Omental fat pad (tissue), 4 donors: Measurements from ENCODE around the gene TBC1D24. TPM values are rescaled to one million over a fixed set of nuclear protein-coding genes. Genes with fewer than 3 reads are reported as not detected.

ENCODE experiments used
- ATAC-seq: fragments of 150-250 bp; one replicate; pipeline ENCODE4 v1.9.1; 2016; ENCODE audit warnings: mild to moderate bottlenecking, moderate library complexity; ENCODE audit not compliant: low FRiP score
- DNase-seq: peaks from one replicate; pipeline ENCODE4 v3.0.0-alpha.2; 2019; ENCODE audit warnings: low spot score
- CTCF ChIP-seq, 3 donors: fragments of 450-650 bp; IDR thresholded peaks; one replicate each; pipeline ENCODE4 v1.5.1; 2016 to 2017; ENCODE audit warnings: antibody characterized with exemption in 3 of 3, mild to moderate bottlenecking in 3 of 3, moderate library complexity in 2 of 3
- total RNA-seq, 4 donors: library from RNA; depleted of rRNA; stranded (reverse); fragments of >200 nt; gene quantifications; one replicate each; pipeline ENCODE4 v1.1.0, GENCODE V29; 2016

TBC1D24 gene
- 10 to 100 TPM; 10.4 to 19.4 (median 13.0) TPM for total RNA-seq

DNA sequence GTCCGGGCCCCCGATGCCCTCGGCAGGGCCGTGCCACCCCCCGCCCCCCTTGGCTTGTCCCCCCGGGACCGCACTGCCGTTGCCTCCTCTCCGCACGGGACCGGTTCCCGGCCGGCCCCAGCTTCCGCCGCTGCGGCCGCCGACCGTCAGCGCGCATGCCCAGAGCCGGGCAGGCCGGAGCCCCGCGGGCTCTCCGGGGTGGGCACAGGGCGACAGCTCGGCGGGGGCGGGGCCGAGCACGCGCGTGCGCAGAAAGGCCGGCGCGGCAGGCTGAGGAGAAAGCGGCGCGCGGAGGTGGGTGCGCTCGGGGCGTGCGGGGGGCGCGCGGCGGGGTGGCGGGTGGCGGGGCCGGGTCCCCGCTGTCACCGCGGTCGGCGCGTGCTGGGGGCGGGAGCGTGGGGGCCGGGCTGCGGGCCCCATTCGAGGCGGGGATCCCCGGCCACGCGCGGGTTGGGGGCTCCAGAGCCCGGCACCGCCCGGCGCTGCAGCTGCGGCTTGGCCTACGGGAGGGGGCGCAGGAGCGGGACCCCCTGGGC lies at the start of gene TBC1D24:
Gene TBC1D24, plus strand, starts transcription at position 251 of the 536 bp plus-strand sequence. CDS start 21,022 bp downstream, outside the sequence.
- peak; percentile 31 for DNase-seq
- peak; percentile 82 for ATAC-seq
- no peak for TF ChIP-seq CTCF (IDR thresholded peaks at IDR 0.05)

DNA sequence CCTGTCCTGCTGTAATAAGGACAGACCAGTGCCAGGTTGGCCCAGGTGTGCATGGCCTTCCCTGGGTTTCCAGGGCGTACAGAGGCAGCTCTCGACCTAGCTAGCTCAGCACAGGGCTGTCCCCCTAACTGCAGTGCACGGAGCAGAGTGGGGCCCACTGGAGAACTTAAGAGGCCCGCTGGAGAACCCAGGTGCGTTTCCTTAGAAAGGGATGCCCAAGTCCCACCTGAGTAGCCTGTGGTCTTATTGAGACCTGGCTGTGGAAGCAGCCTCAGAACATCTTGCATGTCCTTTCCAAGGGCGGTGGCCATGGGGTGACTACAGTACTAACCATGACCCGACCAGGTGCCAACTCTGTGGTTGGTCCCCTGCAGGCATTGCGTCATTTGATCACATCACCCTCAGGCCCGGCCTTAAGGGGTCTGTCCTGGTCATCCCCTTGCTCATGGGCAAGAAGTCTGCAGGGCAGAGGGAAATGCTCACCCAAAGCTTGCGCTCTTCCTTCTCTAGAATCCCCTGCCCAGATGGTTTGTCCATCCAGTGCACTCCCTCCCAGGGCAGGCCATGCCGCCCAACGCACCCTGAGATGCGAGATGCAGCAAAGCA lies 49.0 kb upstream of the TBC1D24 start:
- no peak for ATAC-seq
- no peak for TF ChIP-seq CTCF (IDR thresholded peaks at IDR 0.05)
- no peak for DNase-seq

DNA sequence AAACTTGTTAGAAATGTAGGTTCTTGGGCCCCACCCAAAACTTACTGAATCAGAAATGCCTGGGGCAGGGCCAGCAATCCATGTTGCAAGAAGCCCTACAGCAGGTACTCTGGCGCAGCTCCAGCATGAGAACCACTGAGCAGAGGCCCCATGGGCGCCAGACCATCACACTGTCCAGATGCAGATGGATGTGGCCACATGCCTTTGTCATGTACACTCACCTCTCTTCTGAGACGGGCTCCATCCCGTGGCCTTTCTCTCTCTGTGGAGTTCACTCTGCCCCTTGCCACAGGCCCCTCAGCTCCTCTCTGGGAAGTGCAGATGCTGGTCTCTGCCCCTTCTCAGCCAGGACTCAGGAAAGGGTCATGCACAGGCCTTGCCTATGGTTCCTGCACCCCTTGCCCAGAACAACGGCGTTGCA lies 48.0 kb upstream of the TBC1D24 start:
- TF ChIP-seq CTCF (IDR thresholded peaks at IDR 0.05) = no peak
- ATAC-seq (no peak), DNase-seq (no peak)

DNA sequence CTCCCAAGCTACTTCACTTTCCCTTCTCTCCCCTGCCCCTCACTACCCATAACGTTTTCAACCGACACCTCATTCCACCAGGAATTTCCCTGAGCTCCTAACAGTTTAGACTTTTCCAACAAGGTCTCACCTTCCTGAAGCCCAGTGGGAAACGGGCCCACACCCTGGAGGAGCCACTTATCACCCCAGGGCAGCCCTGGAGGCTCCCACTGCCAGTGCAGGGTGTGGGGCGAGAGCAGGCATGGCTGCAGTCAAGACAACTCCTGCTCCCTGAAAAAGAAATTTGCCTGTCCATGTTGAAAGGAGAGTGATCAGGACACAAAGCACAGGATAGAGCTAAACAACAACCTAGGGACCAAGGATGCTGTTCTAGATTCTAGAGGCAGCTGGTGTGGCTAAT lies 47.4 kb upstream of the TBC1D24 start:
- no peak for TF ChIP-seq CTCF (IDR thresholded peaks at IDR 0.05)

GRCh38 chr16:2428051-2428783 lies 46.7 kb upstream of the TBC1D24 start:
- DNase-seq (no peak), ATAC-seq (peak; percentile 21)
- no peak for TF ChIP-seq CTCF (IDR thresholded peaks at IDR 0.05)

More for the DNA sequence above, 47.4 kb upstream of the TBC1D24 start:
- ATAC-seq = no peak
- DNase-seq = no peak

DNA sequence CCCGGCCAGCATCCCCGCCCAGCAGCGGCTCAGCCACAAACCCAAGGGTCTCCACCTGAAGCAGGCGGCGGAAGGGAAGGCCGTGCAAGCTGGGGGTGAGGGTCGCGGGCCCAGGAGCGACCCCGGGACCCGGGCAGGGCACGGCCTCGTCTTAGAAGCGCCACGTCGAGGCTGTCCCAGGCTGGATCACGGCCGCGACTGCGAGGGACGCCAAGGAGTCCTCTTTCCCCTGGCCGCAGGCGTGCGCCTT lies 46.2 kb upstream of the TBC1D24 start:
- ATAC-seq (peak; percentile 19), DNase-seq (peak; percentile 27)
- TF ChIP-seq CTCF (IDR thresholded peaks at IDR 0.05) = no peak
